Activated CD8-positive, alpha-beta memory T cell treated with anti-CD3 and anti-CD28 coated beads, Interleukin-2, amount 50 U/mL, for 48 hours (primary cell): ENCODE measurements around the gene DESI1.
"Not testable (repeated sequence)": the region's sequence is repeated elsewhere in the genome, so short reads cannot be mapped to it uniquely, and the experiment has no call there.

Experiments
- DNase-seq: peaks from one replicate; pipeline ENCODE4 v3.0.0-alpha.2; 2020

Gene DESI1

GRCh38 chr22:41631615-41632014 lies 10.8 kb upstream of the DESI1 start:
- not testable (repeated sequence) for DNase-seq

GRCh38 chr22:41631115-41631514 lies 10.3 kb upstream of the DESI1 start:
- not testable (repeated sequence) for DNase-seq

GRCh38 chr22:41625577-41625976 lies 4.7 kb upstream of the DESI1 start:
- no peak for DNase-seq

- DNase-seq = no peak
Observed at GRCh38 chr22:41621911-41622179, 1.0 kb upstream of the DESI1 start.

DNA sequence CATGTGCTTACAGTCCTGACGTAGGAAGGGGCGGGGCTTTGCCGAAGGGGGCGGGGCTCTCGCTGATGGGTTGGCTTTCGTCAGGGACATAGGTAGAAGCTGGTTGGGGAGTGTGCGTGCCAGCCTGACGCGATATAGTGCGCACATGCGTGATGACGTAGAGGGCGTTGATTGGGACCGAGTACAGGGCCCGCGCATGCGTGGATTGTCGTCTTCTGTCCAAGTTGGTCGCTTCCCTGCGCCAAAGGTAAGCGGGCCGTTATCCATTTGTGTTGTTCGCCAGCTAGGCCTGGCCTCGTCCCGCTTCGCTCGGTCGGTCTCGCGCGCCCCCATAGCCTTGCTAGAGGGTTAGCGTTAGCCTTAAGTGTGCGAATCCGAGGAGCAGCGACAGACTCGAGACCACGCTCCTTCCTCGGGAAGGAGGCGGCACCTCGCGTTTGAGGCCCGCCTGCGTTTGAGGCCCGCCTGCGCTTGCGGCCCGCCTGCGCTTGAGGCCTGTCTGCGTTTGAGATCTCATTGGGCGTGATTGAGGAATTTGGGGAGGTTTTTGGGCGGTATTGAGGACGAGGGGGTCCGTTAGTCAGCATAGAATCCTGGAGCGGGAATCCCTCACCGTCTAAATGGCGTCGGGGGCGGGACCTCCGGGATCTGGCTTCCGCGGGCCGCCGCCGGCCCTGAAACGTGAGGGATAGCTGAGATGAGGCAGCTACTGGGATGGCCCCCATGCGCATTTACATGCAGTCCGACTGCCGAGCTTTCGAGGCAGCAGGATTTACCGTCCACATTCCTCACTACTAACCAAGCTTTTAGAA lies 462 bp upstream of the DESI1 start, which contains the start of gene XRCC6:
Gene XRCC6 (plus strand): TSS at position 197 of the 812 bp plus-strand sequence. CDS start 710 bp downstream, outside the sequence.
- peak; percentile 100 for DNase-seq

GRCh38 chr22:41619979-41620588 lies 759 bp downstream of the DESI1 start:
- DNase-seq = peak; percentile 81

DNA sequence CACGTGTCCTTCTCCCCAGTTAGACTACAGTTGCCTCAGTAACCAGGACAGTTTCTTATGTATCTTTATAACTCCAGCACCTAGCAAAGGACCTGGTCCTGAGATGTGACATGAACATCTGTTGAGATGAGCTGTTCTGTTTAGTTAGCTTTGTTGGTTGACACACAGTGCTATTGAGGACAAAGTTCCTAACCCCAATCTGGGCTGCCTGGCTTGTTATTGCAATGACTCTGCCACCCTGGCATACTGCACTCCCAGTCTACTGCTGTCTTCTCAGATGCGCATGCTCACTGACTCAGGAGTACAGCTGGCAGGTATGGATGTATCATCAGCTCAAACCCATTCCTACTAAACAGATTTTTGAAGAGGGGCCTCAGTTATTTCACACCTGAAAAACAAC lies 7.4 kb downstream of the DESI1 start:
- no peak for DNase-seq

DNA sequence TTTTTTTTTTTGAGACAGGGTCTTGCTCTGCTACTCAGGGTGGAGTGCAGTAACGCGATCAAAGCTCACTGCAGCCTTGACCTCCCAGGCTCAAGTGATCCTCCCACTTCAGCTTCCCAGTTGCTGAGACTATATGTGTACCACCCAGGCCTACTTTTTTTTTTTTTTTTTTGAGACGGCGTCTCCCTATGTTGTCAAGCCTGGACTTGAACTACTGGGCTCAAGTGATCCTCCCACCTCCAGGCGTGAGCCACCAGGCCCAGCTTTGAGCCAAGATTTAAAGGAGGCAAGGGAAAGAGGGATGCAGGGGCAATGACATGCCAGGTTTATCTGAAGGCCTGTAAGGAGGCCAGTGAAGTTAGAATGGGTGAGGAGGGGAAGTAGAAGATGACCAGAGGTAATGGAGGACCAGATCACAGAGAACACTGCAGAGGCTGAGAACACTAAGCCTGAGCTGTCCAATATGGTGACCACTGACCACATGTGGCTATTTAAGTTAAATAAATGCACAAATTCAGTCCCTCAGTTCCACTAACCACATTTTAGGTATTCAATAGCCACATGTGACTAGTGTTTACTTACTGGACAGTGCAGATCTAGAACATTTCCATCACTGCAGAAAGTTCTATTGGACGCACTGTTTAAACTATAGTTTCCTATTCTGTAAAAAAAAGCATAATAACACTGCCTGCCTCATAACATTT lies 8.1 kb downstream of the DESI1 start:
- no peak for DNase-seq

- no peak for DNase-seq
Observed at GRCh38 chr22:41608386-41608785, 12.5 kb downstream of the DESI1 start.

DNA sequence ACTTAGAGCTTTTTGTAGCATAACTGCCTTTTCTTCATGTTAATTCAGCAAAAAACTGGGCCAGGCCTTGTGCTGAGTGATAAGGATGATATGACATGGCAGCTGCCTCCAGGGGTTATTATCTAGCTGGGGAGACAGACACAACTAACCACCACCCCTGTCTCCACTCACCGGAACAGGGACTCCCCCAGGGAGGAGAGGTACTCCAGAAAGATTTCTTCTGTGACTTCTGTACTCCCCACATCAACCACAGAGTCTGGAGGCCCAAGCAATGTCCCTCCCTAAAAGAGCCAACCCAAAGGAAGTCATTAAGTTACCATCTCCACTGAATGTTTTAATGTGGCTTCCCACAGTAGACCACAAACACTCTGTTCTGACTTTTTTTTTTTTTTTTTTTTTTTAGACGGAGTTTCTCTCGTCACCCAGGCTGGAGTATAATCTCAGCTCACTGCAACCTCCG lies 16.9 kb downstream of the DESI1 start:
- peak; percentile 75 for DNase-seq

GRCh38 chr22:41600976-41601375 lies 19.9 kb downstream of the DESI1 start:
- DNase-seq = no peak

DNA sequence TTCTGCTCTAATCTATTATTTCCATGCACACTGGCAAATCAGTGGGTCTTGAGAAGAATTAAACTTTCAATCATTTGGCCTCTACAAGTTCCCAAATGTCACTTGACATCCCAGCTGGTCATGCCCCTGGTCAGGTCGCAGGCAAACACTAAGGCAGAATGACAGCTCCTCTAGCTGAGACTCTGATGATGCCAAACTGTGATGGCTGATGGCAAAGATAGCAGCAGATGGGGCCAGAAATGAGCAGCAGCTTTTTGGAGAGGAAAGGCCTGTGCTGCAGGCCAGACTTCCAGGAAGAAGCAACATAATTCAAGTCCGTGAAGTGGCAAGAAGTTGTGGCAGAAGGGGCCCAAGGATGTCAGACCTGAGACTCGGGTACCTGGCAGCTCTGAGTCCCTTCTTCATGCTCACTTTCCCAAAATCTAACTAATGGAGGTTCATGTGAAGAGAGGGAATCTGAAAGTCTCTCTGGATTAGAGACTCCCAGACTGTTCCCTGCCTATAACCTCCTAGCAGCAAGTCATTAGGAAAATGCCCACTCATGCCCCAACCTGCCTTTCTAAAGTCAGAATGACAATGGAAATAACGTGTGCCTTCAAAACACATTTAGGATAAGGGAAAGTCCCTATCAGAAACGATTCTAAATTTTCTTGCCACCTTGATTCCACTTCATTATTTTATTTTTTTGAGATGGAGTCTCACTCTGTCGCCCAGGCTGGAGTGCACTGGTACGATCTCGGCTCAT lies 21.8 kb downstream of the DESI1 start:
- DNase-seq = no peak

GRCh38 chr22:41598081-41598480 lies 22.8 kb downstream of the DESI1 start:
- no peak for DNase-seq

DNA sequence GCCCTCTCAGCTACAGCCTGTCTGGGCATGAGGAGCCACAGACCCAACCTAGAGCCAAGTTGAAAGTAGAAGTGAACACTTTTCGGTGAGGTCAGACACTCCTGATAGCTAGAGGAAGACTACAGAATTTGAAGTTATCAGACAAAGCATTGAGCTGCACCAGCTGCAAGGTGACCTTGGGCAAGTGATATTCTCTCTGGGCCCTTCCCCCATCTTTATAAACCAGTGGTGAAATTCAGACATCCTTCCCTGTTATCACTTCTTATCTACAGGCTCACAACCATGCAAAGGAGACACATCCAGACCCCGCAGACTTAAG lies 23.2 kb downstream of the DESI1 start:
- DNase-seq = no peak

GRCh38 chr22:41596776-41597634 lies 23.8 kb downstream of the DESI1 start:
- DNase-seq = peak; percentile 69

DNA sequence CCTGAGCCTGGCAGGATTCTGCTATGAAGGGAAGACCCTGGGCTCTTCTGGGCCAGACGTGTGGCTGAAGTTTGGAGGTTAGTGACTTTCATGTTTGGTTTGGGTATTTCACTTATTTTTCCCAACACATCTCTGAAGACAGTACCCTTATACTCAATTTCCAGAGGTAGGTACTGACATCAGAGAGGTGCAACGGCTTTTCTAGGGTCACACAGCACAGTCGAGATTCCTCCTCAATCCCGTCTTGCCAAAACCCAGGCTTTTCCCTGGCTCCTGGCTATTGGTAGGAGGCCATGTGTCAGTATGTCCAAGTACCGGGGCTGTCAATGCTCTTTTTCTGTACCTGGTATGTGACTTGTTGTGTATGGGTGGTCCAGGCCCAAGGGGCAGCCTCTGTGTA lies 25.1 kb downstream of the DESI1 start:
- DNase-seq = no peak

DNA sequence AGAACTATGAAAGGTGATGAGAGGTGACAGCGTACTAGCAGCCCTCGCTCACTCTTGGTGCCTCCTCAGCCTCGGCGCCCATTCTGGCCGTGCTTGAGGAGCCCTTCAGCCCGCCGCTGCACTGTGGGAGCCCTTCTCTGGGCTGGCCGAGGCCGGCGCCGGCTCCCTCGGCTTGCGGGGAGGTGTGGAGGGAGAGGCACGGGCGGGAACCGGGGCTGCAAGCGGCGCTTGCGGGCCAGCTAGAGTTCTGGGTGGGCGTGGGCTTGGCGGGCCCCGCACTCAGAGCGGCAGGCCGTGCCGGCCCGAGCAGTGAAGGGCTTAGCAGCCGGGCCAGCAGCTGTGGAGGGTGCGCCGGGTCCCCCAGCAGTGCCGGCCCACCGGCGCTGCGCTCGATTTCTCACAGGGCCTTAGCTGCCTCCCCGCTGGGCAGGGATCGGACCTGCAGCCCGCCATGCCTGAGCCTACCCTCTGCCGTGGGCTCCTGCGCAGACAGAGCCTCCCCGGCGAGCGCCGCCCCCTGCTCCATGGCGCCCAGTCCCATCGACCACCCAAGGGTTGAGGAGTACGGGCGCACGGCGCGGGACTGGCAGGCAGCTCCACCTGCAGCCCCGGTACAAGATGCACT lies 27.4 kb downstream of the DESI1 start:
- not testable (repeated sequence) for DNase-seq

DNA sequence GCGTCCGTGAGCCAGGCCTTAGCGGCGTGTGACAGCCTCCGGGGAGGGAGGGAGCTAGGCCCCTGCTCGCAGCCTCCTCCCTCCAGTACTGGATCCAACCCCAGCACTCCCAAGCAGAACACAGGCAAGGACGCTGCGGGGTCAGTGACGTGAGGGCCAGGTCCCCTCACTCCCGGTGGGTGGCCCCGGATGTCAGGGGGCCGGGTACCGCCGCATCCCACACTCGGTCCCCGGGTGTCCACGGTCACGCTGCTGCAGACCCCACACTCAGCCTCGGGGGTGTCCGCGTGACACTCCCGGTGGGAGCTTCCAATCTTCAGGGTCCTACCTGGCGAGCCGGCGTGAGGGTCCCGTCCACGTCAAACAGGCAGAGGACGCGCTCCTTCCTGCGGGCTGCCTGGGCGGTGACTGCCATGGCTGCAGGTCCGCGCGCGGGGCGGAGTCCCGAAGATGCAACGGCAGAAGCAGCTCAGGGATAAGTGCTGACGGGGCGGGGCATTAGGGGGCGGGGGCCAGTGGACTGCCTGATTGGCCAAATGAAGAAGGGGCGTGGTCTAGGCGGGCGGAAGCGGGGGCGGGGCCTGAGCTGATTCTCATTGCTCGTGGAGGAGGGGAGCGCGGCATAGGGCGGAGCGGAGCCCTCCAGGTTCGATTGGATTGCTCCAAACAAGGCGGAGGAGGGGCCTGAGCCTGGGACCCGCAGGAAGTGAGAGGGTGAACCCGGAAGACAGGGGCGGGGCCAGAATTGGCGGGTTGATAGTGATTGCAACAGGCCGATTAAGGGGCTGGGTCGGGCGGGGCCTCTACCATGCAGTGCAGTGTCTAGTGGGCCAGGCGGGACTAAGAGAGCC lies 31.2 kb downstream of the DESI1 start, which contains the start of gene PMM1:
Gene PMM1 (minus strand): TSS at position 450 of the 851 bp plus-strand sequence. CDS start 35 bp downstream, at position 415.
- peak; percentile 100 for DNase-seq

DNA sequence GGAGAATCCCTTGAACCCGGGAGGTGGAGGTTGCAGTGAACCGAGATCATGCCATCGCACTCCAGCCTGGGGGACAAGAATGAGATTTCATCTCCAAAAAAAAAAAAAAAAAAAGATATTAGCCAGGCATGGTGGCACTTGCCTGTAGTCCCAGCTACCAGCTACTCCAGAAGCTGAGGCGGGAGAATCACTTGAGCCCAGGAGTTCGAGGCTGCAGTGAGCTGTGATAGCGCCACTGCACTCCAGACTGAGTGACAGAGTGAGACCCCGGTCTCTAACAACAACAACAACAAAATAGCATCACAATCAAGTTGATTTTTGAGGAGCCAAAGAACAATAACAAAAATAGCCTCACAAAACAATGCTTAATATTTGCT lies 33.5 kb downstream of the DESI1 start:
- DNase-seq = no peak

- no peak for DNase-seq
Observed at GRCh38 chr22:41585898-41586297, 34.9 kb downstream of the DESI1 start.

GRCh38 chr22:41584881-41585280 lies 36.0 kb downstream of the DESI1 start:
- DNase-seq = no peak
